K562 (cell line): ENCODE measurements around the gene FAM177B. TPM values are rescaled to one million over a fixed set of nuclear protein-coding genes. Genes with fewer than 3 reads are reported as not detected.

Experiments
- BRD9 ChIP-seq: fragments of 450-650 bp; IDR thresholded peaks from 2 replicates; pipeline ENCODE4 v1.6.1; 2018; ENCODE audit warnings: low read depth; ENCODE audit not compliant: partially characterized antibody
- CBFA2T2 ChIP-seq: fragments of 450-650 bp; conservative IDR thresholded peaks from 2 replicates; pipeline ENCODE4 v1.6.1; 2017; ENCODE audit warnings: mild to moderate bottlenecking
- FOXK1 ChIP-seq: sonication (generic); formaldehyde crosslinking; IDR thresholded peaks from 2 replicates; pipeline ENCODE4 v1.8.0; 2022; ENCODE audit warnings: missing genetic modification reagents, mild to moderate bottlenecking, borderline replicate concordance
- HSF4 ChIP-seq: fragments of 250-450 bp; sonication (Bioruptor Pico); IDR thresholded peaks from 2 replicates; pipeline ENCODE4 v2.1.2; 2022; ENCODE audit warnings: mild to moderate bottlenecking, moderate library complexity, borderline replicate concordance
- KAT7 ChIP-seq: sonication (generic); formaldehyde crosslinking; IDR thresholded peaks from 2 replicates; pipeline ENCODE4 v1.8.0; 2022; ENCODE audit warnings: missing genetic modification reagents, mild to moderate bottlenecking, borderline replicate concordance
- NCOA6 ChIP-seq: fragments of 450-650 bp; IDR thresholded peaks from 2 replicates; pipeline ENCODE4 v1.6.1; 2017; ENCODE audit warnings: mild to moderate bottlenecking
- NFIC ChIP-seq: fragments of 450-650 bp; IDR thresholded peaks from 2 replicates; pipeline ENCODE4 v1.6.1; 2017; ENCODE audit warnings: mild to moderate bottlenecking, inconsistent platforms
- NR4A1 ChIP-seq, 2 experiments: fragments of 250-450 bp in 1 of 2; fragments of 450-650 bp in 1 of 2; sonication (Bioruptor Pico) in 1 of 2; IDR thresholded peaks; 2 replicates each; pipeline versions ENCODE4 v1.4.0 to v1.6.1; 2016 to 2020; ENCODE audit warnings: mild to moderate bottlenecking in 2 of 2, missing compliant biosample characterization in 1 of 2, missing genetic modification characterization in 1 of 2, moderate library complexity in 1 of 2
- PTBP1 ChIP-seq: fragments of 200-400 bp; formaldehyde crosslinking; IDR thresholded peaks from 2 replicates; pipeline ENCODE4 v1.6.1; 2017; ENCODE audit warnings: low read depth, low read length
- TGIF2 ChIP-seq: sonication (generic); formaldehyde crosslinking; IDR thresholded peaks from 2 replicates; pipeline ENCODE4 v1.8.1; 2022; ENCODE audit warnings: mild to moderate bottlenecking, missing genetic modification reagents, moderate library complexity
- TRIM25 ChIP-seq: fragments of 450-650 bp; IDR thresholded peaks from 2 replicates; pipeline ENCODE4 v1.7.0; 2016; ENCODE audit warnings: borderline replicate concordance
- YY1 ChIP-seq, 3 experiments: IDR thresholded peaks; 2 replicates each; pipeline ENCODE4 v1.6.1; 2011; ENCODE audit warnings: low read length in 2 of 3, mild to moderate bottlenecking in 2 of 3, moderate library complexity in 2 of 3, borderline replicate concordance in 1 of 3, control low read depth in 1 of 3, low read depth in 1 of 3; ENCODE audit not compliant: insufficient read depth in 3 of 3, insufficient replicate concordance in 2 of 3, control insufficient read depth in 1 of 3, insufficient read length in 1 of 3; ENCODE audit errors: extremely low read depth in 1 of 3
- ZNF133 ChIP-seq: fragments of 250-450 bp; sonication (Bioruptor Pico); IDR thresholded peaks from 2 replicates; pipeline ENCODE4 v1.4.0; 2020; ENCODE audit warnings: mild to moderate bottlenecking
- ZNF274 ChIP-seq: IDR thresholded peaks from 2 replicates; pipeline ENCODE4 v1.6.1; 2011; ENCODE audit warnings: low read depth, mild to moderate bottlenecking, low read length, moderate library complexity, borderline replicate concordance
- ZNF511 ChIP-seq: sonication (generic); formaldehyde crosslinking; IDR thresholded peaks from 2 replicates; pipeline ENCODE4 v1.8.0; 2022; ENCODE audit warnings: mild to moderate bottlenecking, missing genetic modification reagents
- ZNF609 ChIP-seq: sonication (generic); formaldehyde crosslinking; IDR thresholded peaks from 2 replicates; pipeline ENCODE4 v1.8.1; 2023; ENCODE audit warnings: missing genetic modification reagents, mild to moderate bottlenecking, borderline replicate concordance
- ZNF668 ChIP-seq: fragments of 250-450 bp; sonication (Bioruptor Pico); IDR thresholded peaks from 2 replicates; pipeline ENCODE4 v1.8.0; 2022; ENCODE audit warnings: mild to moderate bottlenecking, inconsistent platforms
- ZNF695 ChIP-seq: fragments of 450-650 bp; formaldehyde crosslinking; IDR thresholded peaks from 2 replicates; pipeline ENCODE4 v1.4.0; 2020; ENCODE audit warnings: mild to moderate bottlenecking, moderate library complexity
- ZNF75A ChIP-seq: fragments of 450-650 bp; formaldehyde crosslinking; IDR thresholded peaks from 2 replicates; pipeline ENCODE4 v1.4.0; 2020; ENCODE audit warnings: mild to moderate bottlenecking
- polyA plus RNA-seq, 8 experiments: library from polyadenylated mRNA; depleted of rRNA in 4 of 8; stranded (reverse) in 5 of 8; unstranded in 3 of 8; fragments of >200 nt; fragmentation: Nextera tagmentation in 2 of 8; fragmentation: Illumina TruSeq in 1 of 8; extraction: Ambion mirVana in 2 of 8; extraction: Trizol in 1 of 8; gene quantifications; 2 replicates each; pipeline versions ENCODE4 v1.2.1 to v1.2.3, GENCODE V29; 2011 to 2014; ENCODE audit warnings: inconsistent platforms in 1 of 8, missing spikeins in 1 of 8
- total RNA-seq, 7 experiments: library from RNA; depleted of rRNA in 6 of 7; stranded (reverse); fragments of >200 nt in 6 of 7; fragmentation: Illumina TruSeq in 2 of 7; extraction: Trizol in 2 of 7; gene quantifications; 2 replicates each; pipeline versions ENCODE4 v1.2.1 to v1.2.3, GENCODE V29; 2011 to 2021; ENCODE audit warnings: low replicate concordance in 1 of 7

Gene FAM177B
- total and polyA plus RNA-seq, 9 of the 15 experiments (the other 6 are each of a cell fraction or from before 2014, with no cell fraction given): not detected

- TF ChIP-seq ZNF274 (no peak), NR4A1 (CRISPR knock-in tag; IDR thresholded peaks at IDR 0.05) (no peak), NR4A1 (tag; IDR thresholded peaks at IDR 0.05) (no peak), BRD9 (no peak), NCOA6 (no peak), HSF4 (CRISPR knock-in tag) (no peak), ZNF609 (CRISPR knock-in tag) (peak; percentile 38; the same call in 1 of the 2 replicates), YY1 (IDR thresholded peaks at IDR 0.05; ENCODE audit: borderline replicate concordance in 1 of 3, control insufficient read depth in 1 of 3, extremely low read depth in 1 of 3, insufficient read depth in 3 of 3, insufficient read length in 1 of 3, insufficient replicate concordance in 2 of 3, low read depth in 1 of 3, low read length in 2 of 3) (peak in 1 of 3 experiments; percentile 46), FOXK1 (peak; percentile 54; the same call in 1 of the 2 replicates), ZNF133 (CRISPR knock-in tag) (no peak), CBFA2T2 (peak; percentile 82), TRIM25 (no peak), PTBP1 (no peak), KAT7 (peak; percentile 76; the same call in 1 of the 2 replicates), ZNF511 (CRISPR knock-in tag) (no peak), TGIF2 (CRISPR knock-in tag) (no peak), ZNF75A (CRISPR knock-in tag) (no peak), NFIC (peak; percentile 77), ZNF668 (no peak), ZNF695 (CRISPR knock-in tag) (no peak)
These were observed 25.4 kb upstream of the FAM177B start (continued) for GRCh38 chr1:222711319-222712252.
